ENCODE results near the gene ASL.
"Not testable (repeated sequence)": the region's sequence is repeated elsewhere in the genome, so short reads cannot be mapped to it uniquely, and the experiment has no call there.

The ASL gene

GRCh38 chr7:66119245-66119850, 43.7 kb downstream of the ASL start:
- DNase-seq: no peak

GRCh38 chr7:66123175-66123528, 47.5 kb downstream of the ASL start:
- no peak for DNase-seq

GRCh38 chr7:66124569-66124861, 48.9 kb downstream of the ASL start:
- DNase-seq: not testable (repeated sequence)

GRCh38 chr7:66125052-66125694, 49.6 kb downstream of the ASL start:
- no peak for DNase-seq

GRCh38 chr7:66125781-66126352, 50.2 kb downstream of the ASL start:
- not testable (repeated sequence) for DNase-seq

GRCh38 chr7:66127172-66127571, 51.6 kb downstream of the ASL start:
- DNase-seq: not testable (repeated sequence)

- no peak for DNase-seq
These were observed 63.6 kb downstream of the ASL start for GRCh38 chr7:66138994-66139752.

- DNase-seq: peak; percentile 14
These were observed 65.3 kb downstream of the ASL start for GRCh38 chr7:66140924-66141323.

GRCh38 chr7:66142334-66142733, 66.7 kb downstream of the ASL start:
- DNase-seq: no peak

- DNase-seq: no peak
These were observed 67.4 kb downstream of the ASL start for GRCh38 chr7:66142996-66143395.
